GM12892 (cell line): ENCODE results near the gene FAM98C.

ENCODE experiments used
- POLR2A ChIP-seq: IDR thresholded peaks from 2 replicates; pipeline ENCODE4 v1.6.1; 2011; ENCODE audit warnings: low read depth, low read length, control low read depth
- TAF1 ChIP-seq: IDR thresholded peaks from 2 replicates; pipeline ENCODE4 v1.6.1; 2011; ENCODE audit warnings: low read depth, mild to moderate bottlenecking, control low read depth, low read length, borderline replicate concordance

DNA sequence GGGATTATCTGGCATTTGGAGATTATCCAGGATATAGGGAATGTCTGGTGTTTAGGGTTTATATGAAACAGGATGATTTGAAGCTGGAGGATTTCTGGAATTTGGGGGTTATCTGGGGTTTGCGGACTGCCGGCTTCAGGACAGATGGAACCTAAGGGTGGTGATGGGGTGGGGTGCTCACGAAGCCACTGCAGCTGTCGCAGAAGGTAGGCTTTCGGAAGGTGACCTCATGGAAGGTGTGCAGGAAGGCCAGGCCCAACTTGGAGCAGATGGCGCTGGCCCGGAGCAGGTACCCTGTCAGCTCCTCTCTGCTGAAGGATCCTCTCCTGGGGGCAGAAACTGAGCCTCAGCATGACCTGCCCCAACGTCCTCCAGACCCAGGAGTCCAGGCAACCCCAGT, 9.6 kb downstream of the FAM98C start:
- TF ChIP-seq TAF1 (no peak), POLR2A (no peak)
